COLO668 (cell line): ENCODE measurements around the gene VAT1L.
"Not testable (repeated sequence)": the region's sequence is repeated elsewhere in the genome, so short reads cannot be mapped to it uniquely, and the experiment has no call there.

Experiments used
- DNase-seq: peaks from one replicate; lab custom pipeline; 2025; ENCODE audit not compliant: unreplicated experiment; lab: John Stamatoyannopoulos, UW

VAT1L gene

GRCh38 chr16:77947590-77947989, 159.2 kb downstream of the VAT1L start:
- not testable (repeated sequence) for DNase-seq

GRCh38 chr16:77948835-77949234, 160.5 kb downstream of the VAT1L start:
- no peak for DNase-seq

- no peak for DNase-seq
Observed at GRCh38 chr16:77949445-77949844, 161.1 kb downstream of the VAT1L start.

GRCh38 chr16:77951788-77952187, 163.4 kb downstream of the VAT1L start:
- DNase-seq, result peak; percentile 31

GRCh38 chr16:77955127-77955526, 166.8 kb downstream of the VAT1L start:
- no peak for DNase-seq

GRCh38 chr16:77956231-77956630, 167.9 kb downstream of the VAT1L start:
- DNase-seq, result no peak

GRCh38 chr16:77960766-77961165, 172.4 kb downstream of the VAT1L start:
- DNase-seq, result no peak

- no peak for DNase-seq
Observed at GRCh38 chr16:77961814-77962213, 173.4 kb downstream of the VAT1L start.

- DNase-seq, result no peak
Observed at GRCh38 chr16:77962689-77963088, 174.3 kb downstream of the VAT1L start.

GRCh38 chr16:77963185-77964044, 175.1 kb downstream of the VAT1L start:
- no peak for DNase-seq

- no peak for DNase-seq
Observed at GRCh38 chr16:77965346-77965745, 177.0 kb downstream of the VAT1L start.

GRCh38 chr16:77967054-77967904, 178.9 kb downstream of the VAT1L start:
- no peak for DNase-seq

GRCh38 chr16:77969861-77970260, 181.5 kb downstream of the VAT1L start:
- no peak for DNase-seq

- no peak for DNase-seq
Observed at GRCh38 chr16:77970371-77970770, 182.0 kb downstream of the VAT1L start.

GRCh38 chr16:77971306-77972061, 183.1 kb downstream of the VAT1L start:
- DNase-seq, result peak; percentile 86

- no peak for DNase-seq
Observed at GRCh38 chr16:77972062-77972392, 183.7 kb downstream of the VAT1L start.

- peak; percentile 25 for DNase-seq
Observed at GRCh38 chr16:77974883-77975282, 186.5 kb downstream of the VAT1L start.

GRCh38 chr16:77975942-77976341, 187.6 kb downstream of the VAT1L start:
- DNase-seq, result no peak

- DNase-seq, result no peak
Observed at GRCh38 chr16:77977339-77977738, 189.0 kb downstream of the VAT1L start.

- DNase-seq, result no peak
Observed at GRCh38 chr16:77985111-77985510, 196.7 kb downstream of the VAT1L start.

GRCh38 chr16:77986011-77986740, 197.8 kb downstream of the VAT1L start:
- no peak for DNase-seq
